ENCODE results near the gene C16orf95. TPM values are rescaled to one million over a fixed set of nuclear protein-coding genes. Genes with fewer than 3 reads are reported as not detected.

C16orf95 gene
- polyA plus RNA-seq, 1 experiment: 7.8 TPM

GRCh38 chr16:87334651-87335624 lies 17.7 kb upstream of the C16orf95 start:
- POLR2A ChIA-PET: no interaction called here
- Histone ChIP-seq H3K36me3 (ENCODE audit: control insufficient read depth, insufficient read depth, low read length) (peaks cover 31% of the 10 kb centered on the region), H3K27me3 (ENCODE audit: control insufficient read depth, insufficient read depth, low read length) (no peaks in the 10 kb centered on the region), H3K4me3 (ENCODE audit: low read depth, low read length) (no peak overlapping the region)
- CTCF ChIA-PET: interaction anchor here (0.6 to 2.7 kb wide), 4 partner anchors 9 to 17 kb away, joined by 3 to 13 read pairs (median 4); no protein-coding TSS in a partner anchor
- TF ChIP-seq CTCF (IDR thresholded peaks at IDR 0.05; ENCODE audit: insufficient read depth, low read depth, low read length): no peak
- no peak for DNase-seq (ENCODE audit: low read depth)

GRCh38 chr16:87333581-87334331 lies 16.6 kb upstream of the C16orf95 start:
- no peak for TF ChIP-seq CTCF (IDR thresholded peaks at IDR 0.05; ENCODE audit: insufficient read depth, low read depth, low read length)
- H3K27me3 ChIP-seq (ENCODE audit: control insufficient read depth, insufficient read depth, low read length): no peaks in the 10 kb centered on the region
- peaks cover 29% of the 10 kb centered on the region for H3K36me3 ChIP-seq (ENCODE audit: control insufficient read depth, insufficient read depth, low read length)
- CTCF ChIA-PET: interaction anchor here (0.9 to 2.7 kb wide), 2 partner anchors 10 to 50 kb away, joined by 3 to 13 read pairs; partner anchors contain the start of gene FBXO31
- H3K4me3 ChIP-seq (ENCODE audit: low read depth, low read length): no peak overlapping the region
- no peak for DNase-seq (ENCODE audit: low read depth)
- POLR2A ChIA-PET: no interaction called here

GRCh38 chr16:87333101-87333500 lies 15.9 kb upstream of the C16orf95 start:
- CTCF ChIA-PET: interaction anchor here (0.6 to 2.7 kb wide), 4 partner anchors 9 to 446 kb away, joined by 3 to 13 read pairs (median 4); partner anchors contain the start of gene FBXO31
- TF ChIP-seq CTCF (IDR thresholded peaks at IDR 0.05; ENCODE audit: insufficient read depth, low read depth, low read length): no peak
- H3K27me3 ChIP-seq (ENCODE audit: control insufficient read depth, insufficient read depth, low read length): no peaks in the 10 kb centered on the region
- H3K36me3 ChIP-seq (ENCODE audit: control insufficient read depth, insufficient read depth, low read length): peaks cover 27% of the 10 kb centered on the region
- no peak for DNase-seq (ENCODE audit: low read depth)
- H3K4me3 ChIP-seq (ENCODE audit: low read depth, low read length): no peak overlapping the region
- POLR2A ChIA-PET: no interaction called here

- POLR2A ChIA-PET: no interaction called here
- DNase-seq (ENCODE audit: low read depth): no peak
- Histone ChIP-seq H3K36me3 (ENCODE audit: control insufficient read depth, insufficient read depth, low read length) (peaks cover 25% of the 10 kb centered on the region), H3K27me3 (ENCODE audit: control insufficient read depth, insufficient read depth, low read length) (no peaks in the 10 kb centered on the region), H3K4me3 (ENCODE audit: low read depth, low read length) (no peak overlapping the region)
- CTCF ChIA-PET: interaction anchor here (1.0 to 2.7 kb wide), 3 partner anchors 8 to 53 kb away, joined by 3 to 13 read pairs (median 5); no protein-coding TSS in a partner anchor
- no peak for TF ChIP-seq CTCF (IDR thresholded peaks at IDR 0.05; ENCODE audit: insufficient read depth, low read depth, low read length)
These were observed 15.0 kb upstream of the C16orf95 start for GRCh38 chr16:87332150-87332549.
